HCT116 (cell line): ENCODE results near the gene HMGCS2. TPM values are rescaled to one million over a fixed set of nuclear protein-coding genes. Genes with fewer than 3 reads are reported as not detected.

Experiments
- ATAC-seq: fragments of 200-7000 bp; cut with Tn5 transposase; 2 replicates; pipeline ENCODE4 v1.9.1; 2020; ENCODE audit warnings: mild to moderate bottlenecking, moderate library complexity
- BruUV-seq: library from RNA; stranded (reverse); fragments of 400-500 nt; replicated peaks from 2 replicates; lab custom pipeline; 2021; lab: Mats Ljungman, UMichigan
- CTCF ChIA-PET: fragments of 300-600 bp; sonication (Branson Sonifier 250); formaldehyde crosslinking; loops from one replicate; lab custom pipeline; 2021; ENCODE audit warnings: antibody characterized with exemption; lab: Charles Lee
- POLR2A ChIA-PET: fragments of 300-600, 350-600 bp; sonication (Branson Sonifier 250); formaldehyde crosslinking; loops from one replicate; lab custom pipeline; 2021; ENCODE audit warnings: antibody characterized with exemption; lab: Charles Lee
- RAD21 ChIA-PET, 2 experiments: fragments of 300-600 bp; sonication (Branson Sonifier 250); formaldehyde crosslinking; loops; one replicate each; lab custom pipeline; 2023; ENCODE audit warnings: low total read pairs in 2 of 2; ENCODE audit not compliant: uncharacterized antibody in 2 of 2, unreplicated experiment in 2 of 2, low non-redundant PET in 1 of 2; lab: Charles Lee
- DNase-seq: peaks from one replicate; pipeline ENCODE4 v3.0.0-alpha.2; 2010; ENCODE audit warnings: low read depth, low spot score
- H2AFZ ChIP-seq: fragments of 200-600 bp; shearing (Covaris generic), sonication (generic); 2 replicates; pipeline ENCODE4 v1.6.1; 2017; ENCODE audit warnings: low read depth, mixed run types, mixed read lengths, antibody characterized with exemption, low read length; ENCODE audit not compliant: poor library complexity, severe bottlenecking
- H3K27ac ChIP-seq: 2 replicates; pipeline ENCODE4 v1.5.1; 2012; ENCODE audit warnings: low read depth, low read length
- H3K27me3 ChIP-seq: fragments of 200-600 bp; sonication (generic); 2 replicates; pipeline ENCODE4 v1.6.1; 2016; ENCODE audit warnings: mixed run types, low read length, mixed read lengths; ENCODE audit not compliant: insufficient read depth
- H3K36me3 ChIP-seq, 2 experiments: fragments of 200-500 bp in 1 of 2; fragments of 200-600 bp in 1 of 2; sonication (Bioruptor generic) in 1 of 2; sonication (generic) in 1 of 2; 2 replicates each; pipeline versions ENCODE4 v1.5.1 to v1.6.1; 2014 to 2016; ENCODE audit warnings: low read length in 2 of 2, inconsistent platforms in 1 of 2, mixed read lengths in 1 of 2, mixed run types in 1 of 2; ENCODE audit not compliant: insufficient read depth in 2 of 2, control insufficient read depth in 1 of 2
- H3K4me1 ChIP-seq, 2 experiments: fragments of 200-600 bp in 1 of 2; sonication (generic) in 1 of 2; 2 replicates each; pipeline versions ENCODE4 v1.5.1 to v1.6.1; 2012 to 2017; ENCODE audit warnings: low read length in 2 of 2, inconsistent platforms in 1 of 2, mild to moderate bottlenecking in 1 of 2, mixed read lengths in 1 of 2, mixed run types in 1 of 2, moderate library complexity in 1 of 2; ENCODE audit not compliant: insufficient read depth in 2 of 2, control insufficient read depth in 1 of 2
- H3K4me2 ChIP-seq: fragments of 200-600 bp; sonication (generic); 2 replicates; pipeline ENCODE4 v1.6.1; 2017; ENCODE audit warnings: mixed run types, low read length, mixed read lengths
- H3K4me3 ChIP-seq, 2 experiments: fragments of 200-600 bp in 1 of 2; sonication (generic) in 1 of 2; replicated peaks in 1 of 2; 2 replicates each; pipeline ENCODE4 v1.5.1; 2011 to 2016; ENCODE audit warnings: low read length in 2 of 2, control low read depth in 1 of 2, low read depth in 1 of 2, mild to moderate bottlenecking in 1 of 2, mixed read lengths in 1 of 2, mixed run types in 1 of 2
- H3K79me2 ChIP-seq: fragments of 200-600 bp; sonication (generic); 2 replicates; pipeline ENCODE4 v1.6.1; 2017; ENCODE audit warnings: mild to moderate bottlenecking, mixed run types, low read length, moderate library complexity, mixed read lengths; ENCODE audit not compliant: insufficient read depth
- H3K9ac ChIP-seq: fragments of 200-600 bp; sonication (generic); 2 replicates; pipeline ENCODE4 v1.6.1; 2016; ENCODE audit warnings: low read length, mixed read lengths
- H3K9me2 ChIP-seq: fragments of 200-600 bp; sonication (generic), shearing (Covaris generic); 2 replicates; pipeline ENCODE4 v1.6.1; 2017; ENCODE audit warnings: mixed run types, mild to moderate bottlenecking, moderate library complexity; ENCODE audit not compliant: insufficient read depth
- H3K9me3 ChIP-seq, 2 experiments: fragments of 200-500 bp in 1 of 2; fragments of 200-600 bp in 1 of 2; sonication (Bioruptor generic) in 1 of 2; sonication (generic) in 1 of 2; 2 replicates each; pipeline ENCODE4 v1.6.1; 2014 to 2017; ENCODE audit warnings: low read length in 2 of 2, mixed read lengths in 2 of 2, inconsistent platforms in 1 of 2, low read depth in 1 of 2, mild to moderate bottlenecking in 1 of 2, mixed run types in 1 of 2, moderate library complexity in 1 of 2; ENCODE audit not compliant: control insufficient read depth in 1 of 2, insufficient read depth in 1 of 2
- H4K20me1 ChIP-seq: fragments of 200-600 bp; sonication (generic), shearing (Covaris generic); 2 replicates; pipeline ENCODE4 v1.6.1; 2017; ENCODE audit warnings: mixed run types, mild to moderate bottlenecking, moderate library complexity; ENCODE audit not compliant: insufficient read depth
- EGR1 ChIP-seq: IDR thresholded peaks from 2 replicates; pipeline ENCODE4 v1.6.1; 2012; ENCODE audit warnings: low read depth
- FOSL1 ChIP-seq: IDR thresholded peaks from 2 replicates; pipeline ENCODE4 v1.6.1; 2012; ENCODE audit warnings: low read depth
- JUND ChIP-seq: IDR thresholded peaks from 2 replicates; pipeline ENCODE4 v1.6.1; 2012
- MAX ChIP-seq: IDR thresholded peaks from 2 replicates; pipeline ENCODE4 v1.6.1; 2012
- POLR2AphosphoS5 ChIP-seq: IDR thresholded peaks from 2 replicates; pipeline ENCODE4 v1.6.1; 2011; ENCODE audit warnings: mild to moderate bottlenecking, low read depth, low read length, moderate library complexity
- REST ChIP-seq: IDR thresholded peaks from 2 replicates; pipeline ENCODE4 v1.6.1; 2012; ENCODE audit warnings: low read depth
- SP1 ChIP-seq: IDR thresholded peaks from 2 replicates; pipeline ENCODE4 v1.6.1; 2012; ENCODE audit warnings: low read depth
- TCF7L2 ChIP-seq: IDR thresholded peaks from 2 replicates; pipeline ENCODE4 v1.7.0; 2011; ENCODE audit warnings: borderline replicate concordance, inconsistent platforms; ENCODE audit not compliant: insufficient read depth, insufficient read length; ENCODE audit errors: extremely low read depth
- intact Hi-C: fragments of 100-400 bp; cut with micrococcal nuclease; formaldehyde crosslinking; loops from 2 replicates; pipeline ENCODE4 v1.10.0; 2022
- total RNA-seq: library from RNA; stranded (reverse); gene quantifications from one replicate; pipeline ENCODE4 v1.2.1, GENCODE V29; 2021; ENCODE audit not compliant: unreplicated experiment

The HMGCS2 gene
- total RNA-seq, 1 experiment from 2014 or later = 0.20 TPM

DNA sequence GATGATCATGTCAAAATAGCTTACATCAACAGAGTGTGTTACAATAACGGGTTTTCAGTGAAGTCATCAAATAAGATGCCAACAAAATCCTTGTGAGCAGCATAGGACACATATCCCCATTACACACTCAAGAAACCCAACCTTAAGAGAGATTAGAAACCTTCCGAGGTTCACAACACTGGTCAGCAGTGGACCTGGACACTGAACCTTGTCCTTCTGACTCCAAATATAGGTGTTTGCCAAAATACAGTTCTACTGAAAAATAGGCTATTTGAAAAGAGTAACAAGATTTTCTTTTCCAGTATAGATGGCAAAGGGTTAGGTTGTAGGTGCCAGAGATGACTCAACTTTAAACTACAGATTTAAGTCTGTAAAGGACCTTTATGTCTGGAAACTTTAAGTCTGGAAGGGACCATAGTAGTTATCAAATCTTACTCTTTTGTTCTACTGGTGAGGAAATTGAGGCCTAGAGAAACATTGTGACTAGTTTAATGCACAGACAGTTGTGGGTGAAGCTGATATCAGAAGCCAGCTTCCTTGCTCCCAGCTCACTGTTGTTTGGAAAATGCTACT lies 43.4 kb upstream of the HMGCS2 start:
- peaks cover 0 to 22% of the 10 kb centered on the region in 2 experiments; a peak in 2 of 4 replicates for H3K4me1 ChIP-seq
- H3K9me3 ChIP-seq = no peaks in the 10 kb centered on the region

More for the DNA sequence above, 43.4 kb upstream of the HMGCS2 start:
- H2AFZ ChIP-seq = no peak overlapping the region
- intact Hi-C loops = no loop called here
- no peaks in the 10 kb centered on the region for H3K36me3 ChIP-seq
- no TSS peak for BruUV-seq
- ChIA-PET RAD21 (no interaction called here), CTCF (no interaction called here), POLR2A (no interaction called here)
- H3K9ac ChIP-seq = no peak overlapping the region
- ATAC-seq = no peak
- peaks cover 8% of the 10 kb centered on the region; the same call in 1 of the 2 replicates for H3K27me3 ChIP-seq
- no peaks in the 10 kb centered on the region for H3K9me2 ChIP-seq
- DNase-seq = no peak
- no peaks in the 10 kb centered on the region for H4K20me1 ChIP-seq
- no peak overlapping the region for H3K4me3 ChIP-seq
- H3K27ac ChIP-seq = no peak overlapping the region
- H3K4me2 ChIP-seq = no peak overlapping the region
- no peak for TF ChIP-seq POLR2AphosphoS5
- no peak for TF ChIP-seq FOSL1
- TF ChIP-seq JUND = no peak
- TF ChIP-seq SP1 = no peak
- TF ChIP-seq REST = no peak
- no peak for TF ChIP-seq TCF7L2
- TF ChIP-seq EGR1 = no peak
- no peak for TF ChIP-seq MAX
- H3K79me2 ChIP-seq = no peaks in the 10 kb centered on the region
